ENCODE data around the gene ARID1B.

The ARID1B gene

DNA sequence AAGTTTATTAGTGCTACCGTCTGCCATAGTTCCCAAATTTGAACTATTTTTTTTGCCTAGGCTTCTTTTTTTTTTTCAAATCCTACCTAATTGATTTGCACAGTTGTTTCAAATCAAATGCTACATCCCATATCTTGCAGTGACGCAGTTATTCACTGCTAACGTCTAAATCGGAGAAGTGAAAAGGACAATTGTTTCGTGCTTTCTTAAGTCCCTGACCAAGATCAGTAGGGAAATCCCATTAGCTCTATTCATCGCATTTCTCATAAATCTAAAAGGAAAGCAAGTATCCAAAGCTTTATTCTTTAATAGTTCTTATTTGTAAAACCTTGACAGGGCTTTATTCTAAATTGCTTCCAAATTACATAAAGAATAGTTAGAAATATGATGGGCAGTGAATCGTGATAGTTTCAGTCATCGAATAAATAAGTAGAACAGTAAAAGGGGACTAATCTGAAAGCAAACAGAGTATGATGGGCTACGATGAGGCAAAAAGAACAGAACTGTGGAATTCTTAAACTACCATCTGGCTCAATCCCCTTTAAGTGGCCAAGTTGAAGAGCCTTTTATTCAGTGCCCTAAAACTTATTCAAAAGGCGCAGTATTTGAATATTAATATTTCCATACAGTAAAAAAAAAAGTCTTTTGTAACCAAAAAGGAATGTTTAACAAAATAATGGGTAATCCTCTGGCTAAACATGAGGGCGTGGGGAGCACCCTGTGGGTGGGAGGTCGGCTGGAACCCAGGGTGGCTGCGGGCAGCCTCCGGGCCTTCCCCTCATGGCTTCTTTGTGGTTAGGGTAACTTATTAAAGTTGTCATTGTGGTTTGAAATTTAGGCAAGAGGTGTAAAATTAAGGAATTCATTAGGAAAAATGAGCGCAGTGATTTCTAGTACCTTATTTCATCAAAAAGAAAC is 3.0 kb upstream of the ARID1B start:
- no peak for DNase-seq (ENCODE audit: low read depth in 2 of 2)

GRCh38 chr6:156774863-156775405 is 2.2 kb upstream of the ARID1B start:
- no peak for DNase-seq (ENCODE audit: low read depth in 2 of 2)

DNA sequence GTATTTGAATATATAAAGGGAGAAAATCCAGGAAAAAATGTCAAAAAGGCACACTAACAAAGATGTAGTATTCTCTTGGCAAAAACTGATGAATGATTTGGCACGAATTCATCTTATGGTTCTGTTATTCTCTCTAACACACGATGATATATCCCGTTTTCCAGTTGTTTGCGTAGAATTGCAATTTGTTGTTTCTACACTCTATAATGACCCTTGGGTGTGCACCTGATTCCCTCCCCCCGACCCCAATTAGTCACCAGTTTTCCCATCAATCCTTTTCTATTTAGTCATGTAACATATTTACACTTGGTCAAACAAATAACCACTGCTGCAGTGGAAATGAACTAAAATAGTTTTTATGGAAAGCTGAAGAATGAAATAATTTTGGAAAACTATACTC is 1.5 kb upstream of the ARID1B start:
- no peak for DNase-seq (ENCODE audit: low read depth in 2 of 2)

GRCh38 chr6:156776470-156776839 is 723 bp upstream of the ARID1B start:
- DNase-seq (ENCODE audit: low read depth in 2 of 2) = no peak

DNA sequence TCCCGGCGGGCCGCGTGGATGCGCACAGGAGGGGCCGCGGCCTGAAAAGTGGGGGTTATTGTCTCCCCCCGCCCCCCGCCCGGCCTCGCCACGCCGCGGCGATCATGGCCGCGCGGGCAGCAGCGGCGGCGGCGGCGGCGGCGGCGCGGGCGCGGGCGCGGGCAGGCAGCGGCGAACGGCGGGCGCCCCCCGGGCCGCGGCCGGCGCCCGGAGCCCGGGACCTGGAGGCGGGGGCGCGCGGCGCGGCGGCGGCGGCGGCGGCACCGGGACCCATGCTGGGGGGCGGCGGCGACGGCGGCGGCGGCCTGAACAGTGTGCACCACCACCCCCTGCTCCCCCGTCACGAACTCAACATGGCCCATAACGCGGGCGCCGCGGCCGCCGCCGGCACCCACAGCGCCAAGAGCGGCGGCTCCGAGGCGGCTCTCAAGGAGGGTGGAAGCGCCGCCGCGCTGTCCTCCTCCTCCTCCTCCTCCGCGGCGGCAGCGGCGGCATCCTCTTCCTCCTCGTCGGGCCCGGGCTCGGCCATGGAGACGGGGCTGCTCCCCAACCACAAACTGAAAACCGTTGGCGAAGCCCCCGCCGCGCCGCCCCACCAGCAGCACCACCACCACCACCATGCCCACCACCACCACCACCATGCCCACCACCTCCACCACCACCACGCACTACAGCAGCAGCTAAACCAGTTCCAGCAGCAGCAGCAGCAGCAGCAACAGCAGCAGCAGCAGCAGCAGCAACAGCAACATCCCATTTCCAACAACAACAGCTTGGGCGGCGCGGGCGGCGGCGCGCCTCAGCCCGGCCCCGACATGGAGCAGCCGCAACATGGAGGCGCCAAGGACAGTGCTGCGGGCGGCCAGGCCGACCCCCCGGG is 637 bp downstream of the ARID1B start:
- peak; percentile 21 to 31 for DNase-seq (ENCODE audit: low read depth in 2 of 2)

DNA sequence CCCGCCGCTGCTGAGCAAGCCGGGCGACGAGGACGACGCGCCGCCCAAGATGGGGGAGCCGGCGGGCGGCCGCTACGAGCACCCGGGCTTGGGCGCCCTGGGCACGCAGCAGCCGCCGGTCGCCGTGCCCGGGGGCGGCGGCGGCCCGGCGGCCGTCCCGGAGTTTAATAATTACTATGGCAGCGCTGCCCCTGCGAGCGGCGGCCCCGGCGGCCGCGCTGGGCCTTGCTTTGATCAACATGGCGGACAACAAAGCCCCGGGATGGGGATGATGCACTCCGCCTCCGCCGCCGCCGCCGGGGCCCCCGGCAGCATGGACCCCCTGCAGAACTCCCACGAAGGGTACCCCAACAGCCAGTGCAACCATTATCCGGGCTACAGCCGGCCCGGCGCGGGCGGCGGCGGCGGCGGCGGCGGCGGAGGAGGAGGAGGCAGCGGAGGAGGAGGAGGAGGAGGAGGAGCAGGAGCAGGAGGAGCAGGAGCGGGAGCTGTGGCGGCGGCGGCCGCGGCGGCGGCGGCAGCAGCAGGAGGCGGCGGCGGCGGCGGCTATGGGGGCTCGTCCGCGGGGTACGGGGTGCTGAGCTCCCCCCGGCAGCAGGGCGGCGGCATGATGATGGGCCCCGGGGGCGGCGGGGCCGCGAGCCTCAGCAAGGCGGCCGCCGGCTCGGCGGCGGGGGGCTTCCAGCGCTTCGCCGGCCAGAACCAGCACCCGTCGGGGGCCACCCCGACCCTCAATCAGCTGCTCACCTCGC is 1.5 kb downstream of the ARID1B start:
- DNase-seq (ENCODE audit: low read depth in 2 of 2) = peak; percentile 6 to 12

DNA sequence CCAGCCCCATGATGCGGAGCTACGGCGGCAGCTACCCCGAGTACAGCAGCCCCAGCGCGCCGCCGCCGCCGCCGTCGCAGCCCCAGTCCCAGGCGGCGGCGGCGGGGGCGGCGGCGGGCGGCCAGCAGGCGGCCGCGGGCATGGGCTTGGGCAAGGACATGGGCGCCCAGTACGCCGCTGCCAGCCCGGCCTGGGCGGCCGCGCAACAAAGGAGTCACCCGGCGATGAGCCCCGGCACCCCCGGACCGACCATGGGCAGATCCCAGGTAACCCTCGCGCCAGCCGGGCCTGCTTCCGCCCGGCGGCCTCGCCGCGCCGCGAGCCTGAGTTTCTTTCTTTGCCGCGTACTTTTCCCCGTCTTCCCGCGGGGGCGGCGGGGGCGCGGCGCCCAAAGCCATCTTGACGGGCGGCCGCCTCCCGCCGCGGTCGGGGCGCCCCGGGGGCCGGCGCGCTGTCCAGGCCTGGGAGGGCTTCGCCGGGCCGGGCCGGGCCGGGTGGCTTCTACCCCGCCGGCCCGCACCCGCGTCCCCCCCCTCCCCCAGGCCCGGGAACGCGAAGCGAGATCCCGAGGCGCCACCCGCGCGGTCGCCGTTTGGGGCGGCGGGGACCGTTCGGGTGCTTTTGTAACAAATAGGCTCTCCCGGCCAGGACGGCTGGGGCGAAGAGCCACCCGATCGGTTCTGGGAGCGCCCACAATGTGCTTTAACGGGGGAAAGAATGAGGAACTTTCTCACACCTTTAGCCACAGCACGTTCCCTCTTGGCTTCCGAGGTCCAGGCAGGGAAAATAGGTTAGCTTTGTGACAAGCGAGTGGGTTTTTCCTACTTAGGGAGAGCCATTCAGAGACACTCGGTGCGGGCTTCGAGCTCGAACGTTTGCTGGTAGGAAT is 2.3 kb downstream of the ARID1B start:
- DNase-seq (ENCODE audit: low read depth in 2 of 2) = peak; percentile 18 to 23

- peak in 1 of 2 donors; percentile 18 for DNase-seq (ENCODE audit: low read depth in 2 of 2)
These were observed 3.0 kb downstream of the ARID1B start for GRCh38 chr6:156780102-156780641.

DNA sequence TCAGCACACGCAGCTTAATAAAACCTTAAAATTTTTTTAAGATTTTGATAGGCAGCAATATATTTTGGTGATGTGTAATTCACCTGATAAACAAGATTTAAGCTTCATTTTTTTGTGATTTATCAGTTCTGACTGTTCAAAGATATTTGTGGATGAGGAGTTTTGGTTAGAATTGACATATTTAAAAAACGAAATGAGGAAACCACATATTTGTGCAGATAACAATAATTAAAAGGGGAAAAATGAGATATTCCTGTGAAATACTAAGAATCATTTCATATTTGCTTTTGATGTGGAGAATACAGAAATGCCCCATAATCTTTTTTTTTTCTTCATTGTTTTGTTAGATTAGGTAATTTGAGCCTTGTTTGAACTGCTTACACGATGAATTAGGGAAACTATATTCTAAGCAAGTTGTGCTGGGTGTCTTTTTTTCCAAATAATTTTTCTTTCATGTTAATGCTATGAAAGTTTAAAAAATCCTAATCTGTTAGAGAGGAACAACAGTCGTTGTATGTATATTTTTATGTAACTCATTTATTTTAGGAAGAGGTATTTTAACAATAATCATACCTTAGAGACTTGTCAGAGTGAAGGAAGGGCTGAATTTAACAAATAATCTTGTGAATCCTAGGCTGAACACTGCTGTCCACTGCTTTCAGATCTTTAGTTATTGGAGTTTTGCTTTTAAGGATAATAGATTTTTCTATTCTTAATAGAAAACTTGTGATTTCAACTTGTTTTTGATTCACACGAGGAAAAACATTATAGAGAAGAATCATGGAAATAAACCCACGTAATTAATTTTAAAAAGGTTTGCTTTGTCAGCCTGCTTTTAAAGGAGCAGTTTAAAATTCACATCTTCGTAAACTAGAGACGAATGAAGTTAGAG is 4.0 kb downstream of the ARID1B start:
- no peak for DNase-seq (ENCODE audit: low read depth in 2 of 2)

DNA sequence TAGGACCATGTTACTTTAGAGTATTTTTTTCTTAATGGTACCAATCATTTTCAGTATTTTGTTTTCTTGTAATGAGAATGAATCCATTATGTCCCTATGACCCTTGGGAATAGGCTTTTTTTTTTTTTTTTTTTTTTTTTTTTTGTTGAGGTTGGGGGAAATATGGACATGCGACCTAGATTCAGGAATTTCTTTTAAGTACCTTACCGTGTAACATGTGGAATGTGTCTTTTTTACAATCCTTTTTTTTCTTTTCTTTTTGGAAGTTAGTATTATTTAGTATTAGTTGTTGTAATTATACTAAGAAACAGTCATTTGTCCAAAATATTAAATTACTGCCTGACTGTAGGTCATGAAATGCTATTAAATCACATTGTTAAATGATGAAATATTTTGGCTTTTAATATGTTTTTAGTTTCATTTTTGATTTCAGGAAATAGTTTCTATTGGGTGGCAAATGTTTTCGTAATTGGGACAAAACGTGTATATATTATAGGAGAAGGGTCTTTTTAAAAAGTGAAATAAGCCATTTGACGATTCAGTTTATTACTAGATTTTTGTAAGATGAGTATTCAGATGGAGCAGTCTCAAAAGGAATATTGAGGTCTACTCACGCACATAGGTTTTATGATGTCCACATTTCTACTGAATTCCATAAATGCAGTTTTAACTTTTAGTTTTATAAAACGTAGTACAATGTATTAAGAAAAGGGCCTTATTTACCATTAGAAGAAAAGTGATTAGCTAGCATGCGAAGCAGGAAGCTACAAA is 4.9 kb downstream of the ARID1B start:
- no peak for DNase-seq (ENCODE audit: low read depth in 2 of 2)

DNA sequence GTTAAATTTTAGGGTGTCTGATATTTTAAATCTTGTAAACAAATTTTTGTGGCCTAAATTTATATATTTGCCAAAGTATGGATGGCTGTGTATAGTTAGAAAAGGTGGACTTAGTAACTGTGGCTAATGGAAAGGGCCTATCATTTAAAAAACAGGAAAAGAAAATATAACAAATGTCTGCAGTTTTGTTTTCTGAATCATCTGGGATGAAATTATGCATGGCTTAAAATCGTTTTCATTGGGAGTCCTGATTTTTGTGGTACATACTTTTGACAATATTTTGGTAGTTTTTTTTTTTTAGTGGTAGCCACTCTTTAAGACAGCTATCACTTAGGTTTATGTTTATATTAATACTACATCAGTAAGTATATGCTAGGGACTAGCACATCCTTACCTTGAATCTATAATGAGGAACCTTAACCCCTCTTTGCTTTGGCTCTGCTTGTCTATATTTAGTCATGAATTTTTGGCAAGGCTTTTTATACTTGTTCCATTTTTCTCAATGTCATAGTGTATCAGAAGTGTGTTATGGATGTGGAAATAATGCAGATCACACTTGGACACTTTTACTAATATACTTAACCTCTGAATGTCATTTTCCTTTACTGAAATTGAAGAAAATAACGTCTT is 5.6 kb downstream of the ARID1B start:
- DNase-seq (ENCODE audit: low read depth in 2 of 2) = no peak

DNA sequence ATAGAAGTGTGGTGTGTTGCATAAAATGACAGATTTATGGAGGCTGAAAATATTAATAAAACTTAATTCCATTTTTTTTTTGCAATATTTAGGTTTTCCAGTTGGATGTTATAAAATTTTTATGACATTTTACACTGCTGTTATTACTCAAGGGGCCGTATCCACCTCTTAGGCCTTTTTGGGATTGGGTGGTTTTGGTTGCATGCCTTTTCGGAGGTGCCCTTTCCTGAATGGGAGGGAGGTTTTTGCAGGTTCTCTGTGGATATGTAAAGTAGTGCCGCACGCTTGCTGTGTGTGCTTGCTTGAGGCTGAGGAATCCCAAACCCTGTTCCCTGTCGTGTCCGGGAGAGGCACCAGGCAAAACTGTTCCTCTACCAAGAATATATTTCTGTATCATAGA is 6.8 kb downstream of the ARID1B start:
- no peak for DNase-seq (ENCODE audit: low read depth in 2 of 2)

DNA sequence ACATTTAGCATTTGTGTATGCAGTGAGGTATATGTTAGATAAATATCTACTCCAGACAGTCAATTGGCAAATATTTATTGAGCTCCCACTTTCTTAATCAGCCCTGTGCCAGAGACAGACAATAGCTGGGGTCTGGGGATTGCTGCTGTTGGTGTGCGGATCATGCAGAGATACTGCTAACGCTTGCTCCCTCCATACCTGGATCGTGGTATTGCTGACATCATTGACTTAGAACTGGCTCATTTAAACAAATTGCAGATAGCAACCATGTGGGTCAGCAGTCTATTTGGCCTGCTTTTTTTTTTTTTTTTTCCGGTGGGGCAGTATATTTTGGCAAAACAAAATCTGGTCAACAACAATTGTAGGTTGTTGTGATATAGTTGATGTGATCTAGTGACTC is 9.5 kb downstream of the ARID1B start:
- DNase-seq (ENCODE audit: low read depth in 2 of 2) = no peak

GRCh38 chr6:156787569-156788492 is 10.7 kb downstream of the ARID1B start:
- no peak for DNase-seq (ENCODE audit: low read depth in 2 of 2)

GRCh38 chr6:156789081-156789943 is 12.1 kb downstream of the ARID1B start:
- DNase-seq (ENCODE audit: low read depth in 2 of 2) = no peak

DNA sequence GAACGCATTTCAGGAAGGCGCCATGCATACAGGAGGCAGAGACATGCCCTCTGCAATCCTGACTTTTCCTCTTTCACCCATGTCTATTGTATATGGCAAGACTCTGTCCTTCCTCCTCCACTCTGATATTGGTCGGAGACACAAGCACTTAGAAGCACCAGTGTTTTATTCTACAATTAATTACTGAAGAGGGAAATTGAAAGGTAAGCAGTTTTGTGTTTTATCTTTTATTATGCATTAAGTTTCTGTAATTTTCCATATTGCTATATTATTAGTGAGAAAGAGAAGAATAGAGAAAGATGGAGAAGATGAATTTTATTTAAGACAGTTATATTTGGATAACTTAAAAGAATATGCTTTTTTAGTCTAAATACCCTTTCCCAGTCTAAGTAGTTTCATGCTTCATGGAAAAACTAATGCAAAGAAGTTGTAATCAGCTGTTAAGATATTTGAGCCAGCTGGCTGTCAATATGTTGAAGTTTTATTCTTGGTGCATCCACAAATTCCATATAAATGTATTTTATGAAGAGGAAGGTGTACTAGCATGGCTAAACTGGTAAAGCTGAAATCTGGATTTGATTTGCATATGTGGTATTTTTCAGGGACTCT is 13.6 kb downstream of the ARID1B start:
- DNase-seq (ENCODE audit: low read depth in 2 of 2) = no peak
